MM.1S (cell line): ENCODE measurements around the gene VSNL1.

Experiments used
- CTCF ChIP-seq: fragments of 300-600 bp; sonication (generic); IDR thresholded peaks from 2 replicates; pipeline ENCODE4 v1.5.1; 2016; ENCODE audit warnings: antibody characterized with exemption, low read length, mixed read lengths
- EZH2phosphoT487 ChIP-seq: fragments of 300-600 bp; sonication (generic); IDR thresholded peaks from 2 replicates; pipeline ENCODE4 v1.6.1; 2018; ENCODE audit warnings: antibody characterized with exemption, low read length

- TF ChIP-seq CTCF, result no peak
- TF ChIP-seq EZH2phosphoT487, result no peak
These were observed 75.9 kb downstream of the VSNL1 start for GRCh38 chr2:17616405-17616804.
